ENCODE data around the gene ZNF697.
"Not testable (repeated sequence)": the region's sequence is repeated elsewhere in the genome, so short reads cannot be mapped to it uniquely, and the experiment has no call there.

DNA sequence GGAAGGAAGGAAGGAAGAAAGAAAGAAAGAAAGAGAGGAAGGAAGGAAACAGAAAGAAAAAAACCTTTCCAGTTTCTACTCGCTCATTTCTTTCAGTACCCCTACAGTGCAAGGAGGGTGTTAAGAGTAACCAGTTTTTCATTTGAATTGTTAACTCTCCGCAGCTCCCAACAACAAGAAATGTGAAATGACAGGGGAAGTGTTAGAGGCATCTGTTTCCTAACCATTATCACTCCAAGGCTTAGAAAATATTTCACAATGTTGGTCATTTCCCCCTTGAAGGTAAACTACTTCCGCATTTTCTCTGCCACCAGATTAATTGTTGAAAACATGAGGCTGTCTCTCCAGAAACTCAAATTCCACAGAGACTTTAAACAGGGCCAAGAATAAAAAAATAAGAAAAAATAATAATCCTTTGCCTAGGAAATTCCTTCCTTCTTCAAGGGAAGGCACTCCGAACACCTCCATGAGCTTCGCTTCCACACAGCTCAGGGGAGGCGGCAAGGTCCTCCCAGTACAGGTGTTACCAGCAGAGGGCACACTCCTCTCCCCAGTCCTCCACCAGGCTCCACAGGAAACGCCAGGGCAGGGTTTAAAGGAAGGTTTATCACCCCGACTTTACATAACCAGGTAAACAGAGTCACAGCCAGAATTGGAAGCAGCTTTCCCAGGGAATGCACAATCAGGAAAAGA is 78.0 kb downstream of the ZNF697 start:
- not testable (repeated sequence) for TF ChIP-seq EP300, POLR2A, POLR2AphosphoS5 (IDR thresholded peaks at IDR 0.05)
- TF ChIP-seq, protein P1, sequence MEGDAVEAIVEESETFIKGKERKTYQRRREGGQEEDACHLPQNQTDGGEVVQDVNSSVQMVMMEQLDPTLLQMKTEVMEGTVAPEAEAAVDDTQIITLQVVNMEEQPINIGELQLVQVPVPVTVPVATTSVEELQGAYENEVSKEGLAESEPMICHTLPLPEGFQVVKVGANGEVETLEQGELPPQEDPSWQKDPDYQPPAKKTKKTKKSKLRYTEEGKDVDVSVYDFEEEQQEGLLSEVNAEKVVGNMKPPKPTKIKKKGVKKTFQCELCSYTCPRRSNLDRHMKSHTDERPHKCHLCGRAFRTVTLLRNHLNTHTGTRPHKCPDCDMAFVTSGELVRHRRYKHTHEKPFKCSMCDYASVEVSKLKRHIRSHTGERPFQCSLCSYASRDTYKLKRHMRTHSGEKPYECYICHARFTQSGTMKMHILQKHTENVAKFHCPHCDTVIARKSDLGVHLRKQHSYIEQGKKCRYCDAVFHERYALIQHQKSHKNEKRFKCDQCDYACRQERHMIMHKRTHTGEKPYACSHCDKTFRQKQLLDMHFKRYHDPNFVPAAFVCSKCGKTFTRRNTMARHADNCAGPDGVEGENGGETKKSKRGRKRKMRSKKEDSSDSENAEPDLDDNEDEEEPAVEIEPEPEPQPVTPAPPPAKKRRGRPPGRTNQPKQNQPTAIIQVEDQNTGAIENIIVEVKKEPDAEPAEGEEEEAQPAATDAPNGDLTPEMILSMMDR (IDR thresholded peaks at IDR 0.05) = not testable (repeated sequence)
